GM12878 (cell line): ENCODE data around the gene LMF1. TPM values are rescaled to one million over a fixed set of nuclear protein-coding genes. Genes with fewer than 3 reads are reported as not detected.
"Not testable (repeated sequence)": the region's sequence is repeated elsewhere in the genome, so short reads cannot be mapped to it uniquely, and the experiment has no call there.

Experiments
- ATAC-seq: fragments of 200-7000 bp; cut with Tn5 transposase; 3 replicates; pipeline ENCODE4 v1.9.1; 2020; ENCODE audit warnings: mild to moderate bottlenecking, moderate library complexity
- BruUV-seq: library from RNA; stranded (reverse); fragments of 400-500 nt; replicated peaks from 2 replicates; lab custom pipeline; 2021; lab: Mats Ljungman, UMichigan
- CTCF ChIA-PET: fragments of 300-600 bp; sonication (Branson Sonifier 250); formaldehyde crosslinking; extraction: SDS; loops from one replicate; lab custom pipeline; 2021; ENCODE audit warnings: inconsistent platforms; lab: Yijun Ruan, JAX
- POLR2A ChIA-PET: fragments of 350-600 bp; formaldehyde crosslinking; extraction: SDS; loops from one replicate; lab custom pipeline; 2021; ENCODE audit warnings: inconsistent platforms; lab: Charles Lee
- RAD21 ChIA-PET: fragments of 300-600 bp; sonication (Branson Sonifier 250); formaldehyde crosslinking; loops from one replicate; lab custom pipeline; 2023; ENCODE audit warnings: antibody characterized with exemption; ENCODE audit not compliant: unreplicated experiment; lab: Charles Lee
- SMC1A ChIA-PET: fragments of 300-600 bp; sonication (Branson Sonifier 250); formaldehyde crosslinking; loops from one replicate; lab custom pipeline; 2023; ENCODE audit not compliant: unreplicated experiment, uncharacterized antibody; lab: Charles Lee
- DNase-seq: peaks from one replicate; pipeline ENCODE4 v3.0.0-alpha.2; 2011; ENCODE audit warnings: low read depth, low spot score
- FAIRE-seq: peaks from 3 replicates; lab custom pipeline; 2011; peaks lifted over from hg19 to GRCh38; lab: Jason Lieb, UNC
- H2AFZ ChIP-seq: 2 replicates; pipeline ENCODE4 v1.6.0; 2011; ENCODE audit warnings: low read depth, low read length, control low read depth; ENCODE audit not compliant: control insufficient read depth
- H3K27ac ChIP-seq: 2 replicates; pipeline ENCODE4 v1.5.1; 2011; ENCODE audit warnings: control low read depth; ENCODE audit not compliant: control insufficient read depth, insufficient read depth
- H3K27me3 ChIP-seq, 2 experiments: replicated peaks in 1 of 2; 2 replicates each; pipeline versions ENCODE4 v1.6.0 to v1.6.1; 2011; ENCODE audit warnings: low read length in 1 of 2; ENCODE audit not compliant: control insufficient read depth in 2 of 2, insufficient read depth in 2 of 2
- H3K36me3 ChIP-seq, 2 experiments: 2 replicates each; pipeline ENCODE4 v1.5.1; 2011; ENCODE audit warnings: low read length in 1 of 2; ENCODE audit not compliant: control insufficient read depth in 2 of 2, insufficient read depth in 2 of 2
- H3K4me1 ChIP-seq: 2 replicates; pipeline ENCODE4 v1.6.1; 2011; ENCODE audit warnings: mild to moderate bottlenecking, low read length, moderate library complexity, mixed read lengths; ENCODE audit not compliant: control insufficient read depth, insufficient read depth
- H3K4me2 ChIP-seq: 2 replicates; pipeline ENCODE4 v1.6.0; 2011; ENCODE audit warnings: control low read depth; ENCODE audit not compliant: control insufficient read depth, insufficient read depth
- H3K4me3 ChIP-seq: fragments of 200-600 bp; sonication (generic); 2 replicates; pipeline ENCODE4 v1.5.1; 2016
- H3K79me2 ChIP-seq: 2 replicates; pipeline ENCODE4 v1.6.0; 2011; ENCODE audit warnings: low read length; ENCODE audit not compliant: control insufficient read depth, insufficient read depth
- H3K9ac ChIP-seq: 2 replicates; pipeline ENCODE4 v1.8.0; 2011; ENCODE audit warnings: low read length, control low read depth, mixed read lengths; ENCODE audit not compliant: control insufficient read depth, insufficient read depth
- H3K9me3 ChIP-seq: replicated peaks from 3 replicates; pipeline ENCODE4 v1.5.1; 2011; ENCODE audit warnings: mild to moderate bottlenecking, low read length; ENCODE audit not compliant: control insufficient read depth, insufficient read depth
- H4K20me1 ChIP-seq: 2 replicates; pipeline ENCODE4 v1.6.0; 2011; ENCODE audit not compliant: control insufficient read depth, insufficient read depth
- ATF7 ChIP-seq: fragments of 450-650 bp; IDR thresholded peaks from 2 replicates; pipeline ENCODE4 v1.6.1; 2016; ENCODE audit warnings: low read depth, mild to moderate bottlenecking
- BACH1 ChIP-seq: fragments of 450-650 bp; IDR thresholded peaks from 2 replicates; pipeline ENCODE4 v1.6.1; 2017; ENCODE audit warnings: mild to moderate bottlenecking, borderline replicate concordance
- EP300 ChIP-seq, 2 experiments: fragments of 150-350 bp in 1 of 2; IDR thresholded peaks; 2 replicates each; pipeline ENCODE4 v1.6.1; 2011 to 2012; ENCODE audit warnings: low read depth in 2 of 2, low read length in 2 of 2, borderline replicate concordance in 1 of 2, improper control_type of control experiment in 1 of 2, inconsistent platforms in 1 of 2; ENCODE audit not compliant: control insufficient read depth in 1 of 2
- FOXK2 ChIP-seq: fragments of 450-650 bp; IDR thresholded peaks from 2 replicates; pipeline ENCODE4 v1.6.1; 2017; ENCODE audit warnings: mild to moderate bottlenecking, moderate library complexity
- FOXM1 ChIP-seq: IDR thresholded peaks from 2 replicates; pipeline ENCODE4 v1.6.1; 2012; ENCODE audit warnings: low read depth, mild to moderate bottlenecking, inconsistent platforms, low read length, moderate library complexity
- MLLT1 ChIP-seq: fragments of 450-650 bp; IDR thresholded peaks from 2 replicates; pipeline ENCODE4 v1.6.1; 2016; ENCODE audit warnings: mild to moderate bottlenecking
- NRF1 ChIP-seq: conservative IDR thresholded peaks from 2 replicates; pipeline ENCODE4 v1.6.1; 2011; ENCODE audit warnings: mild to moderate bottlenecking, low read depth, low read length, improper control_type of control experiment
- PML ChIP-seq: IDR thresholded peaks from 2 replicates; pipeline ENCODE4 v1.6.1; 2012; ENCODE audit warnings: low read length, inconsistent platforms
- SIN3A ChIP-seq: IDR thresholded peaks from 2 replicates; pipeline ENCODE4 v1.6.1; 2012; ENCODE audit warnings: low read depth, low read length, improper control_type of control experiment
- SIX5 ChIP-seq: IDR thresholded peaks from 2 replicates; pipeline ENCODE4 v1.6.1; 2011; ENCODE audit warnings: mild to moderate bottlenecking, low read depth, low read length, moderate library complexity; ENCODE audit not compliant: severe bottlenecking
- SP1 ChIP-seq: IDR thresholded peaks from one replicate; pipeline ENCODE4 v1.6.1; 2011; ENCODE audit warnings: low read depth, low read length
- SREBF1 ChIP-seq: IDR thresholded peaks from 2 replicates; pipeline ENCODE4 v1.6.1; 2012; ENCODE audit warnings: mild to moderate bottlenecking, low read length
- YY1 ChIP-seq: IDR thresholded peaks from 2 replicates; pipeline ENCODE4 v1.6.1; 2011; ENCODE audit warnings: low read depth, mild to moderate bottlenecking, low read length
- ZBED1 ChIP-seq: IDR thresholded peaks from 2 replicates; pipeline ENCODE4 v1.6.1; 2016; ENCODE audit warnings: borderline replicate concordance
- WGBS: methylation state at CpG from one replicate; pipeline ENCODE4 v1.1.6; 2016; ENCODE audit warnings: low lambda C conversion rate; ENCODE audit not compliant: insufficient replicate concordance, insufficient coverage; ENCODE audit errors: missing lambda C conversion rate; 5-methylcytosine and 5-hydroxymethylcytosine counted together
- in situ Hi-C: fragments of 300-500 bp; cut with MboI; formaldehyde crosslinking; loops from 9 replicates; pipeline ENCODE4 v1.14.3; 2018; ENCODE audit warnings: mixed read lengths
- intact Hi-C: fragments of 100-400 bp; cut with micrococcal nuclease; formaldehyde crosslinking; loops from one replicate; pipeline ENCODE4 v1.14.2; 2022; ENCODE audit not compliant: unreplicated experiment
- polyA plus RNA-seq, 11 experiments: library from polyadenylated mRNA; depleted of rRNA in 4 of 11; unstranded in 6 of 11; stranded (reverse) in 5 of 11; fragments of >200 nt; fragmentation: Nextera tagmentation in 4 of 11; fragmentation: Illumina TruSeq in 1 of 11; extraction: Ambion mirVana in 4 of 11; extraction: Trizol in 1 of 11; gene quantifications; 1 replicate in 1 of 11; 2 replicates in 10 of 11; pipeline versions ENCODE4 v1.2.1 to v1.2.3, GENCODE V29; 2011 to 2016; ENCODE audit warnings: inconsistent platforms in 2 of 11, missing spikeins in 2 of 11, low read depth in 1 of 11
- total RNA-seq, 4 experiments: library from RNA; depleted of rRNA in 3 of 4; stranded (reverse); fragments of >200 nt in 3 of 4; fragmentation: Illumina TruSeq in 1 of 4; extraction: Trizol in 1 of 4; gene quantifications; 2 replicates each; pipeline versions ENCODE4 v1.2.1 to v1.2.3, GENCODE V29; 2013 to 2021
- TF ChIP-seq, protein P1 (sequence below): IDR thresholded peaks from 2 replicates; pipeline ENCODE4 v1.6.1; 2011; ENCODE audit warnings: borderline replicate concordance, low read depth, mild to moderate bottlenecking, moderate library complexity, mixed read lengths, low read length; ENCODE audit not compliant: insufficient read depth; ENCODE audit errors: extremely low read length
- TF ChIP-seq, protein P2 (sequence below): IDR thresholded peaks from 2 replicates; pipeline ENCODE4 v1.6.1; 2012; ENCODE audit warnings: low read depth, low read length, improper control_type of control experiment

The LMF1 gene
- total and polyA plus RNA-seq, 10 of the 15 experiments (the other 5 are each of a cell fraction or from before 2014, with no cell fraction given) = 0.18 to 3.2 (median 1.4) TPM; not detected in 1

- in situ Hi-C loops (no loop called here), intact Hi-C loops (no loop called here)
- no peaks in the 10 kb centered on the region for H3K36me3 ChIP-seq
- H3K27me3 ChIP-seq = no peaks in the 10 kb centered on the region
- no peak overlapping the region for H3K4me2 ChIP-seq
- DNase-seq (no peak), FAIRE-seq (no peak), ATAC-seq (no peak)
- peaks cover 2% of the 10 kb centered on the region; the same call in 1 of the 3 replicates for H3K9me3 ChIP-seq
- no TSS peak for BruUV-seq
- SMC1A ChIA-PET = no interaction called here
- no peaks in the 10 kb centered on the region for H4K20me1 ChIP-seq
- POLR2A ChIA-PET = interaction anchor here (0.7 kb wide), 1 partner anchor 34 kb away, joined by 3 read pairs; no protein-coding TSS in a partner anchor
- CTCF ChIA-PET = no interaction called here
- RAD21 ChIA-PET = no interaction called here
- WGBS = 72% methylated on average over 14 of the region's 14 CpGs
- H3K27ac ChIP-seq = no peak overlapping the region
- H3K4me3 ChIP-seq = no peak overlapping the region
- TF ChIP-seq, protein P1, sequence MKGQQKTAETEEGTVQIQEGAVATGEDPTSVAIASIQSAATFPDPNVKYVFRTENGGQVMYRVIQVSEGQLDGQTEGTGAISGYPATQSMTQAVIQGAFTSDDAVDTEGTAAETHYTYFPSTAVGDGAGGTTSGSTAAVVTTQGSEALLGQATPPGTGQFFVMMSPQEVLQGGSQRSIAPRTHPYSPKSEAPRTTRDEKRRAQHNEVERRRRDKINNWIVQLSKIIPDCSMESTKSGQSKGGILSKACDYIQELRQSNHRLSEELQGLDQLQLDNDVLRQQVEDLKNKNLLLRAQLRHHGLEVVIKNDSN = no peak
- TF ChIP-seq ZBED1 (no peak), FOXK2 (no peak), PML (no peak), EP300 (IDR thresholded peaks at IDR 0.05; ENCODE audit: borderline replicate concordance in 1 of 2, control insufficient read depth in 1 of 2, low read depth in 2 of 2, low read length in 2 of 2) (no peak), SIN3A (no peak), YY1 (no peak), BACH1 (no peak), SP1 (no peak), MLLT1 (no peak), ATF7 (no peak), NRF1 (no peak), FOXM1 (no peak), SIX5 (no peak), SREBF1 (no peak)
- TF ChIP-seq, protein P2, sequence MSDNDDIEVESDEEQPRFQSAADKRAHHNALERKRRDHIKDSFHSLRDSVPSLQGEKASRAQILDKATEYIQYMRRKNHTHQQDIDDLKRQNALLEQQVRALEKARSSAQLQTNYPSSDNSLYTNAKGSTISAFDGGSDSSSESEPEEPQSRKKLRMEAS = no peak
- no peaks in the 10 kb centered on the region for H3K79me2 ChIP-seq
- H3K9ac ChIP-seq = no peak overlapping the region
- no peak overlapping the region for H2AFZ ChIP-seq
- no peaks in the 10 kb centered on the region for H3K4me1 ChIP-seq
These were observed 132.0 kb downstream of the LMF1 start for GRCh38 chr16:838741-839140.

DNA sequence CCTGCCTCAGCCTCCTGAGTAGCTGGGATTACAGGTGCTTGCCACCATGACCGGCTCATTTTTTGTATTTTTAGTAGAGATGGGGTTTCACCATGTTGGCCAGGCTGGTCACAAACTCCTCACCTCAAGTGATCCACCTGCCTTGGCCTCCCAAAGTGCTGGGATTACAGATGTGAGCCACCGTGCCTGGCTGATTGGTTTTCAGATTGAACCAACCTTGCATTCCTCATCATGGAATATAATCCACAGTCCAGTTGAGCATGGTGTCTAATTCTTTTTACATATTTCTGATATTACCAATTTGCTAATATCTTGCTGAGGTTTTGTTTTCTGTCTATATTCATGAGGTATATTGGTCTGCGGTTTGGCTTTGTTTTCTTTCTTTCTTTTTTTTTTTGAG lies 134.0 kb downstream of the LMF1 start:
- H3K4me1 ChIP-seq, H3K27ac ChIP-seq, H4K20me1 ChIP-seq, H3K9me3 ChIP-seq, H3K27me3 ChIP-seq, ATAC-seq, in situ Hi-C loops, H3K4me3 ChIP-seq, CTCF ChIA-PET, H3K79me2 ChIP-seq, BruUV-seq, H3K36me3 ChIP-seq, SMC1A ChIA-PET, RAD21 ChIA-PET, H2AFZ ChIP-seq, FAIRE-seq, H3K9ac ChIP-seq, intact Hi-C loops, POLR2A ChIA-PET, DNase-seq, H3K4me2 ChIP-seq: not testable (repeated sequence)
- 67% methylated on average over 3 of the region's 3 CpGs for WGBS
